GM21737 (cell line): ENCODE results near the gene KRTAP15-1.

ENCODE experiments used
- ATAC-seq: cut with Tn5 transposase; IDR thresholded peaks from one replicate; pipeline ENCODE4 v1.9.1; 2021; ENCODE audit warnings: mild to moderate bottlenecking, moderate library complexity; ENCODE audit not compliant: unreplicated experiment

KRTAP15-1 gene, protein sequence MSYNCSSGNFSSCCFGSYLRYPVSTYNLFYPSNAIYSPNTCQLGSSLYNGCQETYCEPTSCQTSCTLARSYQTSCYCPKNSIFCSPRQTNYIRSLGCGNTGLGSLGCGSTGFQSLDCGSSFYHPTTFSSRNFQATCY

GRCh38 chr21:30439975-30440374 is at the start of gene KRTAP15-1:
TSS of gene KRTAP15-1 (plus strand) at chr21:30440275. CDS start at chr21:30440328, 53 bp downstream.
- ATAC-seq, result no peak

GRCh38 chr21:30391492-30392025 is 48.5 kb upstream of the KRTAP15-1 start:
- no peak for ATAC-seq

GRCh38 chr21:30395731-30396130 is 44.3 kb upstream of the KRTAP15-1 start, which contains the start of gene KRTAP13-1:
TSS of gene KRTAP13-1 (plus strand) at chr21:30396031. CDS start at chr21:30396087, 56 bp downstream.
- no peak for ATAC-seq

- no peak for ATAC-seq
These were observed 31.1 kb upstream of the KRTAP15-1 start for GRCh38 chr21:30408782-30409494.

GRCh38 chr21:30415993-30416392 is 24.1 kb upstream of the KRTAP15-1 start:
- no peak for ATAC-seq

DNA sequence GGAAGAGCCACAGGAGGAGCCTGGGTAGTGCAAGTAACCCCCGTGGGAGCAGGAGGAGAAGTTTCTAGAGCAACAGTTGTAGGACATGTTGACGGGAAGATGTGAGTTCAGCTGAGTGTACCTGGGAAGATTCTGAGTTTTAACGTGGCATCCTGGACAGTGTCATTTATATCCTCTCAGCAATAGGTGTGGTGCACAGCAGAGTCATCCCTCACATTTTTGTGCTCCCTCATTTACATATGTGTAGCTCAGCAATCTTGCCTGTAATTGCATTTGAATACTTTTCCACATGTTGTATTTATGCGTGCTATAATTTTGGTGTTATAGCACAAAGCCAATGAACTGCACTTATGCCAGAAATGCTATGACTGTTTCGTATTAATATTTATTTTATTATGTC is 14.2 kb upstream of the KRTAP15-1 start, which contains the start of gene KRTAP13-3:
Gene KRTAP13-3 (minus strand): TSS at position 101 of the 400 bp plus-strand sequence. CDS start 14 bp downstream, at position 87.
- ATAC-seq, result no peak

- no peak for ATAC-seq
These were observed 13.3 kb upstream of the KRTAP15-1 start for GRCh38 chr21:30426731-30427130.

DNA sequence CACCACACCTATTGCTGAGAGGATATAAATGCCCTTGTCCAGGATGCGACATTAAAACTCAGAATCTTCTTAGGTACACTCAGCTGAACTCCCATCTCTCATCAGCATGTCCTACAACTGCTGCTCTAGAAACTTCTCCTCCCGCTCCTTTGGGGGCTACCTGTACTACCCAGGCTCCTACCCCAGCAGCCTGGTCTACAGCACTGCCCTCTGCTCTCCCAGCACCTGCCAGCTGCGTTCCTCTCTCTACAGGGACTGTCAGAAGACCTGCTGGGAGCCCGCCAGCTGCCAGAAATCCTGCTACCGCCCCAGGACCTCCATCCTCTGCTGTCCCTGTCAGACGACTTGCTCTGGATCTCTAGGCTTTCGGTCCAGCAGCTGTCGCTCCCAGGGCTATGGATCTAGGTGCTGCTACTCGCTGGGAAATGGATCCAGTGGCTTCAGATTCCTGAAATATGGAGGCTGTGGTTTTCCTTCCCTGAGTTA is 9.9 kb upstream of the KRTAP15-1 start, which contains the start of gene KRTAP13-4:
Gene KRTAP13-4 (plus strand): TSS at position 51 of the 486 bp plus-strand sequence. CDS start 56 bp downstream, at position 107.
- ATAC-seq, result no peak

- no peak for ATAC-seq
These were observed 5.9 kb upstream of the KRTAP15-1 start for GRCh38 chr21:30434033-30434631.

DNA sequence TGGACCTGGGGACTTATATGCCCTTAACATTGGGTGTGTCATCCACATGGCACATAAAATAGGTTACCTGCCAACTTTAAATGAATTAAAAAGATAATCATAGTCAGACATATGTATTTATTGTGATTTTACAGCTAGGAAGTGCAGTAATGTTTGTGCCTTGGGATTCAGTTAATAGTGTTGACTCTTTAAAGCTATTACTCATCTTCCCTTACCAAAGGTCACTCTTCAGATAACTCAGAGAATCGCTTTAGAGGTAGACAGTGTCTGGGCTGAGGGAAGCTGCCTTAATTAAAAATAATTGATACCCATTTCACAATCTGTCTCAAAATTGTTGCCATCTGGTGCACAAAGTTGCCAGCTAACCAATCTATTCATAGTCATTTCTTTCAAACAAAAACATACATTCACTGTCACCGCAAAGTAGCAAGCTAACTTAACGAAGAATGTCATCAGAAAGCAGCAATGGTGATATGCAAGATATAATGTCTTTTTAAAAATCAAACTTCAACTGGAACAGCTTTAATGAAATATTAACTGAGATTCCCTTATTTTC is 3.0 kb upstream of the KRTAP15-1 start:
- ATAC-seq, result no peak

- ATAC-seq, result no peak
These were observed 3.2 kb downstream of the KRTAP15-1 start for GRCh38 chr21:30443226-30443625.

DNA sequence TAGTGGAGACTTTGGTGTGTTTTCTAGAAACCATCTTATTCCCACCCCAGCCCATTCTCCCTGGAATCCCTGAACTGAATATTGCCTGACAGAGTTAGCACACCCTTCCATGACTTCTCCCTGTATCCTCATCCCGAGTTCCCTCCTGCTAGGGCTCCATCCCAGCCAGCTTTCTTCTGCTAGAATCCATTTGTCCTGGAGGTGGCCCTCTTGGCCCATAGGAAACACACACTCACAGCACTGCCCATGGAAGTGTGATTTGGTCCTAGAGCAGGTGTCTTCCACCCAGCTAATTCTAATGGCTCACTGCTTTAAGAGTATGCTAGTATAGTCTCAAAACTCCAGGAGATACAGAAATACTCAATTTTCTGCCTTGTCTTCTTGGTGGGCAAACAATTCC is 4.1 kb downstream of the KRTAP15-1 start:
- no peak for ATAC-seq

GRCh38 chr21:30447056-30447455 is 7.0 kb downstream of the KRTAP15-1 start:
- ATAC-seq, result no peak

DNA sequence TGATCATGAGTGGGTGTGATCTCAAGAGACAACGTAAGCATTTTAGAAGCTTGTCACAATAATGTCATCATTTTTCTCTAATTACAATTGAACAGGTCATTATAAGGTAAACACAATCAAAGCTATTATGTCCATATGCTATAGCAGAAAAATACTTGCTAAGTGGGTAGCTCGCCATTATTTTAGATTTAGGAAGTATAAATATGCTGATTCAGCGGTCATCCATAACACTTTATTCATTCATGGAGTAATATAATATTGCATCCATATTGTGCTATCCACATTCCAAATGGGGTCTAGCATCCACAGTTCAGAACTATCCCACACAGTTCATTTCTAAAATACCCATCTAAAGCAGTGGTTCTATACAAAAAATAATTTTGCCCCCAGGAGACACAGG is 8.4 kb downstream of the KRTAP15-1 start:
- ATAC-seq, result no peak

DNA sequence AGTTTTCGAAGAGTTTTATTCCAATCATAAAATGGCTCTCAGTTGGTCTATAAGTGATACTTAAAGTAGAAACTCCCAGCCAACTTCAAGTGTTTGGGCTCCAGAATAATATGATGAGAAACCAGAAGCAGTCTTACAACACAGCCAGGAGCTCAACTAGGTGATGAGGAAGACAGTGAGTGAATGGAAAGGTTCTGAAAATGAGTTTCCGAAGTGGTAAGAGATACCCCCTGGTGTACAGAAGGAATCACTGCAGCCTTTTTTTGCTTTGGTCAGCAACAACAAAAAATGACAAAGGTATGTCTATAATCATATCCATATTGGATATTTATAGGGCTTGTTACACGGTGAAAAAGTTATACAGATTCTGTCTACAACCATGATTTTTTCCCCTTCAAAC is 23.6 kb downstream of the KRTAP15-1 start:
- ATAC-seq, result no peak

GRCh38 chr21:30468900-30469714 is 29.0 kb downstream of the KRTAP15-1 start:
- ATAC-seq, result no peak

DNA sequence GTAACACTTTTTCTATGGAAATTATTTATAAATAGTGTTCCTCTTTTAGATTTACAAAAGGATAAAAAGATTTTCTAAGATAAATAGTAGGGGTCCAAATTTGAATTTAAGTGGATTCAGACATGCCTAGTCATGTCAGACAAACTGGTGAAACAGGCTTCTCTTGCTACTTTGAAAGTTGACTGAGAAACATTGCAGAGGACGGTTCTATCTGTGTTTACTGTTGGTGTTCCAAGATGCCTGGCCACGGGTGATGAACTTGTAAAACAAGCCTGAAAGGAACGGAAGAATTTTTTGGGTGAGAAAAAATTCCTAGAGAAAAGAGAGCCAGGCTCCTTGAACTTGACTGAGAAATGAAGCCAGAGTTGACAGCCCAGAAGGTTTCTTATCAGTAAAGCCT is 37.9 kb downstream of the KRTAP15-1 start:
- no peak for ATAC-seq

GRCh38 chr21:30479259-30479658 is 39.2 kb downstream of the KRTAP15-1 start:
- no peak for ATAC-seq

- ATAC-seq, result no peak
These were observed 40.1 kb downstream of the KRTAP15-1 start, which contains the start of gene KRTAP19-1 for GRCh38 chr21:30480145-30480544. TSS of gene KRTAP19-1 (minus strand) at chr21:30480367. CDS start at chr21:30480317, 50 bp downstream.

GRCh38 chr21:30482130-30482529 is 42.1 kb downstream of the KRTAP15-1 start:
- ATAC-seq, result no peak
